Measurements from ENCODE around the gene SOCS6.

GRCh38 chr18:70260683-70261082 is 28.2 kb upstream of the SOCS6 start:
- TF ChIP-seq CTCF (IDR thresholded peaks at IDR 0.05; ENCODE audit: borderline replicate concordance, extremely low read depth, low read length, poor library complexity, severe bottlenecking) (no peak), EZH2 (IDR thresholded peaks at IDR 0.05; ENCODE audit: borderline replicate concordance, low read depth, low read length, severe bottlenecking) (no peak)

Data from DND-41 (cell line).